Left lobe of liver (tissue), 2 donors: Measurements from ENCODE around the gene LGALS3BP. TPM values are rescaled to one million over a fixed set of nuclear protein-coding genes. Genes with fewer than 3 reads are reported as not detected.

Experiments
- ATAC-seq: fragments of 200-7000 bp; cut with Tn5 transposase; one replicate; pipeline ENCODE4 v1.9.1; 2020; ENCODE audit warnings: mild to moderate bottlenecking, moderate library complexity
- DNase-seq: peaks from one replicate; pipeline ENCODE4 v3.0.0-alpha.2; 2020; ENCODE audit warnings: low spot score
- total RNA-seq: library from RNA; stranded (reverse); gene quantifications from one replicate; pipeline ENCODE4 v1.2.1, GENCODE V29; 2021
- donor health status: DM: no; HTN: no; CAD: no; lungs with moderate emphysema.
- donor health status: DM: no; HTN: yes; CAD: no.

Gene LGALS3BP
- total RNA-seq, 1 donor from 2014 or later = 141 TPM

GRCh38 chr17:78999947-79000395 is 20.2 kb upstream of the LGALS3BP start:
- ATAC-seq = no peak
- peak; percentile 12 for DNase-seq

- ATAC-seq = no peak
Observed at GRCh38 chr17:78999056-78999768, 19.5 kb upstream of the LGALS3BP start.

GRCh38 chr17:78998311-78999055 is 18.8 kb upstream of the LGALS3BP start:
- peak; percentile 28 for ATAC-seq
- DNase-seq = peak; percentile 46

More at GRCh38 chr17:78999056-78999768, 19.5 kb upstream of the LGALS3BP start:
- DNase-seq = peak; percentile 33

- peak; percentile 37 for DNase-seq
- no peak for ATAC-seq
Observed at GRCh38 chr17:78997881-78998280, 18.2 kb upstream of the LGALS3BP start.

GRCh38 chr17:78997231-78997741 is 17.6 kb upstream of the LGALS3BP start:
- no peak for ATAC-seq
- DNase-seq = peak; percentile 41

DNA sequence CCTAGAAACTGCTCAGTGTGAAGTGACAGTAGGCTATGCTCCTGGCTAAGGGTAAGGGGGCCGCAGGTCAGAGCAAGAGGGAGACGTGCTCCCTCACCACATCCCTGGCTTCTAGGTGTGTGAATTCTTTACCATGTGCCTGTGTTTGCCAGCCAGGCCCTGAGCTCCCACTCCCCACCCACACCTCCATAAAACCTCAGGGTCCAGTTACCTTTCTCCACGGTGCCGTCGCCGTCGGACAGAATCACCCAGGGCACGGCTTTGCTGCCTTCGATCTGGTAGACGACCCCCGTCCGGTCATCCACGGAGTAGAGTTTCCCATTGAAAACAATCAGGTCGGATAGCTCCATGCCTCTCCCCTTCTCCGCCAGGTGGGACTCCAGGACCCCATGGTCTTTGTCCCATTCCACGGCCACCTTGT is 17.1 kb upstream of the LGALS3BP start:
- DNase-seq (peak; percentile 38), ATAC-seq (no peak)

- no peak for ATAC-seq
- DNase-seq = peak; percentile 45
Observed at GRCh38 chr17:78995761-78996451, 16.2 kb upstream of the LGALS3BP start.

GRCh38 chr17:78995022-78995760 is 15.5 kb upstream of the LGALS3BP start:
- DNase-seq (peak; percentile 43), ATAC-seq (no peak)

DNA sequence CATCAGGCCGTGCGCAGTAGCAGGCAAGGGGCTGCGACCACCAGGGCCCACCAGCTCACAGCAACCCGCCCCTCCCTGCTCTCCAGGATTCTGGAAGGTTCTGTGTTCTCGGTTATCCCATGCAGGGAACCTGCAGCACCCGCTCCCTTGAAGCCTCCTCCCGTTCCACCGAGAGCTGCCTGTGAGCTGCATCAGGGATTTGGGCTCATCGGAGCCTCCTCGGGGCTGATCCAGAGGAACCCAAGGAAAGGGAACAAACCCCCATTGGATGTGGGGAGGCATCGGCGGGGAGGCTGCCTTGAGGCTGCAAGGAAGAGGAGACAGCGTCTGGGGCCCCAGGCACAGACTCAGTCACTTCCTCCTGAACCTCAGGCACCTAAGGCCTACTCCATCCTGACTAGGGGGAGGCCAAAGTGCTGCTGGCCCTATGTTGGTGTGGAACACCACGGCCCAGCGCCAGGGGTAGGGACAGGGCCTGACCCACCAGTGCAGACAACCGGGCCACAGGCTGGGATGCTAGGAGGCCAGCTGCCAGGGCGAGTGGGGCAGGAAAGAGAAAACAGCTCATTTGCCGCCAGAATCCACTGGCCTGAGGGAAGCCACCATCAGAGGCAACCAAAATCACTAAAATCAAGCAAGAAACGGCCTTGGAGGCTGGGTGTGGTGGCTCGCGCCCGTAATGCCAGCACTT is 14.4 kb upstream of the LGALS3BP start:
- peak; percentile 44 for DNase-seq
- no peak for ATAC-seq

- ATAC-seq (peak; percentile 72), DNase-seq (peak; percentile 58)
Observed at GRCh38 chr17:78993241-78993956, 13.7 kb upstream of the LGALS3BP start.

DNA sequence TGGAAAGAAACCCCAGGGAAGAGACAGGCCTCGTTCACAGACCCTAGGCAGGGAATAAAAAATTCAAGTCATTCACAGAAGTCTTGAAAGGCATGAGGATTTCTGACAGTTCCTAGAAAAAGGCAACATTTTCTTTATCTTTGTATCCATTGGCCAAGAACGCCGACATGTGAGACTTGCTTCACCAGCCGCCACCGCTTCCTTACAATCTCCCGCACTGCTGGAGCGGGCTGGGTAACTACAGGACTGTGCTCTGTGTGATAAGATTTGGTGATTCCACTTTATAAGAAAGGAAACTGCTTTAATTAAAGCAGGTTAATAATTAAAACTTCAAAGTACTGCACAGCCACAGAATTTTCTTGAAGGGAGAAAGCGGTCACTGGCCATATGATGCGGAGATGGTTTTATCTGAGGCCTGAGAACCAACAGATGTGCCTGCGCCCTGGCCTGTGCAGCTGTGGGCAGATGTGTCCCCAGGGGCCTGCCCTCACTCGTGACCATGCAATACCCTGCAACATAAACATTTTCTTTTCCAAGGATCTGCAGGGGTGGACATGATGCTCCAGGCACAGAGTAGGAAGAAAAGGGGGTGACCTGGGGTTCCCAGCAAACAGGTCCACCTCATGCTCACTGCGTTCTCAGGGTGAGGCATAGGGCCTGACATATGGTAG is 13.0 kb upstream of the LGALS3BP start:
- DNase-seq = no peak
- ATAC-seq = no peak

DNA sequence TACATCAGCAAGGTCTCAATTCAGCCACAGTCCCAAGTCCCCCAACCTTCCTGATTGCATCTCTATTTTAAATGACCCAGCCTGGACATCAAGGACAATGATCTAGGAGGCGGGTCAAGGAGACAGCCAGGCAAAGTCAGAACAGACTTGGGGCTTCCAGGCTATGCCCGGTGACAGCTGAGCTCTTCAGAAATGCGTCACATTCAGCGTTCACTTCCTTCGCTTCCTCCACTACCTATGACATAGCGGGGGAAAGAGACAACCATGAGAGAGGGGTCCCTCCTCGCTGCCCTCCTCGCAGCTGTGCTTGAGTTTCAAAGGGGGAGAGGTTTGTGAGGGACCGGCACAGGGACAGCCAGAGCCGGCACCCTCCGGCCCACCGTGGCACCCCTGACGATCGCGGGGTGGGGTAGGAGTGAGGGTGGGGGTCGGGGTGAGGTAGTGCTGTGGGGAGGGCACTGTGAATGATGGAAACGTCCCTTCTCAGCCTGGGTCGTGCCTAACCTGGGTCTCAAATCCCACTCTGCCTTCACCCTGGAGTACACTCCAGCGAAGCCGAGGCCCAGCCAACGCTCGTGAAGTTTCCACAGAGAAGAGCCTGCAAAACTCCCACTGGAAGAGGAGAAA is 12.3 kb upstream of the LGALS3BP start:
- DNase-seq (no peak), ATAC-seq (no peak)

GRCh38 chr17:78991017-78991738 is 11.5 kb upstream of the LGALS3BP start:
- ATAC-seq (no peak), DNase-seq (no peak)

DNA sequence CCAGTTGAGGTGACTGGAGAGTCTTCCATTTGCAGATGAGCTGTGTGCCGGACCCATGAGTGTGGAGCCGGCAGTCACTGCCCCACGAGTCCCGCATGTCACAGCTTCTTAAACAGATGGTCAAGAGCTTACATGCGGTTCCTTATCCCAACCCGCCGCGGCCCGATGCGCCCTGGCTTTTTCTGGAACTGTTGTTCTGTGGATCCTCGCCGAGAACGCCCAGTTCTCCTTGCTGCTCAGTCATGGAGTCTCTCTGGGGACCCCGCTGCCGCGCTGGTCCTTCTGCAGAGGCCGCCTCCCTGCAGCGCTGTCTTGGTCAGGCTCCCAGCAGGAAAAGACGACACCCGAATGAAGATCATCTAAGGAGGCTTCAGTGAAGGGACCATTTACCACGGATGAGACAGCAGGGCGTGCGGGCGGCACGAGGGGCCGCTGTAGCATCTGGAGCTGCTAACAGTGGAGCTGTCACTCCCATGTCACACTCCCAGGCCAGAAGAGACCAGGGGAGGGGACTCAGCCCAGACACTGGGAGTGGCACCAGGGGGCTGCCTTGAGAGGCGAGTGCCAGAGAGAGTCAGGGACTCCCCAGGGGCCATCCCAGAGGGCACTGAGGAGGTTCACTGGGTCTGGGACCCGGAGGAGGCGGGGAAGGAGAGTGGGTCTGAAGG is 10.8 kb upstream of the LGALS3BP start:
- ATAC-seq (no peak), DNase-seq (no peak)

- ATAC-seq = peak; percentile 24
- no peak for DNase-seq
Observed at GRCh38 chr17:78988152-78988551, 8.4 kb upstream of the LGALS3BP start.

DNA sequence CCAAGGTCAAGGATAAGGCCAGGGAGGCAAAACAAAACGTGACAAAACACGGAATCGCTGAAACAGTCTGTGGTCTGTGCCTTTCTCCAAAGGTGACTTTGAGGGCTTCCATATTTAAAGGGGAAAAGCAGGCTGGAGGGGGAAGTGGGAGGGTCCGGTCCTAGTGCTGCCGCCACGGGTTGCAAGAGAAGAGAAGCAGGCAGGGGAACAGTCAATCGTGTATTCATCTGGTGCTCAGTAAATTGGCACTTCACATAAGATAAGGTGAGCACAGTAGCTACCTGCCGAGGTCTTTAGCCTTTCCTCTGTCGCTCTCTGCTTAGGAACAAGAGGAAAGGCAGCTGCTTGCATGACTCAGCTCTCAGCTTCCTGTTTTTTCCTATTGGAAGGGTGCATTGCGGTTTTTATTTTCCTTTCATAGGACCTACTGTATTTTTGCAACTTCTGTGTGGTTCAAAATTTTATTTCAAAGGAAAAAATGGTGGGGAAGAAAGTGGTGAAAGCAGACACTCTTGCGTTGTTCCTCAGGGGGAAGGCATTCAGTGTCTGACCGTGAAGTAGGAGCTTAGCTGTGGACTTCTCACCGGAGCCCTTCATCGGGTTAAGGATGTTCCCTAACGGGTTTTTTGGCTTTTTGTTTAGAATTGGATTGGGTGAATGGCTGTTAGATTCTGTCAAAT is 7.1 kb upstream of the LGALS3BP start:
- ATAC-seq (peak; percentile 58), DNase-seq (no peak)
